ENCODE results near the gene PPP1R36. TPM values are rescaled to one million over a fixed set of nuclear protein-coding genes. Genes with fewer than 3 reads are reported as not detected.

Gene PPP1R36
- total and polyA plus RNA-seq, 2 of the 13 experiments (the other 11 are each of a cell fraction or from before 2014, with no cell fraction given), result 0.11 to 0.17 TPM

GRCh38 chr14:64504897-64505794 lies 44.6 kb upstream of the PPP1R36 start (continued):
- TF ChIP-seq ZNF770 (CRISPR knock-in tag; IDR thresholded peaks at IDR 0.05) (peak; percentile 26; the same call in 1 of the 2 replicates), PRPF4 (IDR thresholded peaks at IDR 0.05; ENCODE audit: low read depth, low read length, poor library complexity, severe bottlenecking) (peak; percentile 48), POGZ (CRISPR knock-in tag; IDR thresholded peaks at IDR 0.05) (no peak), ZNF841 (CRISPR knock-in tag; IDR thresholded peaks at IDR 0.05; ENCODE audit: borderline replicate concordance) (no peak), ZNF891 (CRISPR knock-in tag; IDR thresholded peaks at IDR 0.05) (no peak), PRMT3 (CRISPR knock-in tag; IDR thresholded peaks at IDR 0.05; ENCODE audit: borderline replicate concordance, low read depth) (no peak), ZNF772 (CRISPR knock-in tag; IDR thresholded peaks at IDR 0.05) (no peak), ZNF83 (CRISPR knock-in tag; IDR thresholded peaks at IDR 0.05; ENCODE audit: borderline replicate concordance) (no peak), IKZF1 (IDR thresholded peaks at IDR 0.05) (no peak), BRF2 (CRISPR knock-in tag; IDR thresholded peaks at IDR 0.05) (no peak), ZMAT5 (CRISPR knock-in tag; IDR thresholded peaks at IDR 0.05; ENCODE audit: borderline replicate concordance, low read depth) (no peak), ZNF672 (CRISPR knock-in tag; IDR thresholded peaks at IDR 0.05) (no peak), ZNF720 (CRISPR knock-in tag; IDR thresholded peaks at IDR 0.05) (no peak), MAZ (IDR thresholded peaks at IDR 0.05; ENCODE audit: borderline replicate concordance, low read depth, low read length) (no peak), MAZ (CRISPR knock-in tag; IDR thresholded peaks at IDR 0.05; ENCODE audit: low read depth) (no peak; the same call in 1 of the 2 replicates), MBD4 (IDR thresholded peaks at IDR 0.05; ENCODE audit: borderline replicate concordance, low read length) (no peak), AFF4 (CRISPR knock-in tag; IDR thresholded peaks at IDR 0.05) (no peak), NCOA1 (CRISPR knock-in tag; IDR thresholded peaks at IDR 0.05) (no peak), NFIB (CRISPR knock-in tag; IDR thresholded peaks at IDR 0.05; ENCODE audit: borderline replicate concordance) (no peak)

All from HepG2 (cell line).